NOMO-1 treated with dmso at 0.1 percent for 144 hours (cell line): ENCODE data around the gene ZNFX1.
"Not testable (repeated sequence)": the region's sequence is repeated elsewhere in the genome, so short reads cannot be mapped to it uniquely, and the experiment has no call there.

ENCODE experiments used
- DNase-seq: peaks from one replicate; lab custom pipeline; 2025; ENCODE audit not compliant: unreplicated experiment; lab: John Stamatoyannopoulos, UW

Gene ZNFX1

GRCh38 chr20:49252556-49253350, 25.1 kb downstream of the ZNFX1 start:
- DNase-seq = no peak

- DNase-seq = no peak
Observed at GRCh38 chr20:49248879-49249665, 28.8 kb downstream of the ZNFX1 start.

DNA sequence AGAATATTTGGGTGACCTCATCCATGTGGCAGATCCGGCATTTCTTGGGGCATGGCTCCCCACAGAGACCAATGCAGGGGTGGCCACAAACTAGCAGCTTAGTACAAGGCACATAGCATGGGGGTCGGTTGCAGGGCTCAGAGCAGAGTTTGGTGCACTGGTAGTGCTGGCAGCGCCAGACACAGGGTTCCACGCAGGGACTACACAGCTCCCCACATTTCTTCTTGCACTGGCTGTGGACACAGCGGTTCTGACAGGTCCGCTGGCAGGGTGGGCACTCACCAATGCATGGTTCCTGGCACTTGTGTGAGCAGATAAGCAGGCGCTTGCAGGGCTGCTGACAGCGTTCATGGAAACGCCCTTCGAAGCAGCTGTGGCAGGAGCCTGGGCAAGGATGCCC, 29.6 kb downstream of the ZNFX1 start:
- DNase-seq = no peak

GRCh38 chr20:49247792-49248191, 30.1 kb downstream of the ZNFX1 start:
- no peak for DNase-seq

GRCh38 chr20:49247169-49247723, 30.6 kb downstream of the ZNFX1 start:
- DNase-seq = no peak

DNA sequence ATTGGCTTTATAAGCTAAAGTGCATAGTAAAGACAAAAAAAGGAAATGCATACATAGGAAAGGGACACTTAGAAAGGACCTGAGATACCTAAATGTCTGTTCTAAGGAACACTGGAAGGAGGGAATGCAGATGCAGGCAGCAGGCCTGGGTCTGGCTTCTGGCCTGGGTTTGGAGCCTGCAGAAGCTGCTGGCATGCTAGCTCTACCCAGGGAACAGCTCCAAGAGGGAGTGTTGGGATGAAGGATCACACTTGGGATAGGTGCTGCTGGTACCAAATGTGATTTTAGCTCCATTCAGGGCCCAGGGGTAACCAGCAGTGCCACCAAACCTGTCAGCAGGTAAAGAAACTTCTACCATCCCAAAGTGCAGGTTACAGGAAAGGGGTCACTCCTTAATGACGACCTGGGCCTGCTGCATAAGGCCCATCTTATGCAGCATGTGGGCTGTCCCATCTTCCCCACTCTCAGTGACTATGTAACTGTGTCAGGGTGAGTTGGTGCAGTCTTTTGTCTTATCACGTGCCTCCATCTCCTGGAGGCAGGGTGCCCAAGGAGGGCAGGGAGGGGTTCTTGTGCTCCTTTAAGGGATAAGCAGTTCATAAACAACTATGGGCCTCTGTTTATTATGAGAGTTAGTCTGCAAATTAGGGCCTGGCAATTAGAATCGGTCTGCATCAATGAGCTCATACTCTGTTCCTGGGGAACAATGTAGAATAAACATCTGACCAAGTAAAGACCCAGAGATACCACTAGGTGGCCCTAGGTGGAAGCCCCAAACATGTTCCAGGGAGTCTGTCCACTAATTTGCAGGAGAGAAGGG, 31.7 kb downstream of the ZNFX1 start:
- no peak for DNase-seq

- DNase-seq = no peak
Observed at GRCh38 chr20:49237531-49237930, 40.3 kb downstream of the ZNFX1 start.

DNA sequence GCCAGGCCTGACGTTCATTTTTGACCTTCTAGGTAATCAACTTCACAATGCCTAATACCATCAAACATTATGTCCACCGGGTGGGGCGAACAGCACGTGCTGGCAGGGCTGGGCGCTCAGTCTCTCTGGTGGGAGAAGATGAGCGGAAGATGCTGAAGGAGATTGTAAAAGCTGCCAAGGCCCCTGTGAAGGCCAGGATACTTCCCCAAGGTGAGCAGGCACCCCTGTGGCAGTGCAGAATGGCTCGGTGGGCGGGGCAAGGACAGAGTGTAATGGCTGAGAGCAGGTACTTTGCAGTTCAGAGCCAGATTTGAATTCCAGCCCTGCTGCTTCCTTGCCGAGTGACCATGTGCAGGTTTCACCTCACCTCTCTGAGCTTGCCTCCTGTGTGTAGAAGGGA, 41.6 kb downstream of the ZNFX1 start:
- DNase-seq = no peak

DNA sequence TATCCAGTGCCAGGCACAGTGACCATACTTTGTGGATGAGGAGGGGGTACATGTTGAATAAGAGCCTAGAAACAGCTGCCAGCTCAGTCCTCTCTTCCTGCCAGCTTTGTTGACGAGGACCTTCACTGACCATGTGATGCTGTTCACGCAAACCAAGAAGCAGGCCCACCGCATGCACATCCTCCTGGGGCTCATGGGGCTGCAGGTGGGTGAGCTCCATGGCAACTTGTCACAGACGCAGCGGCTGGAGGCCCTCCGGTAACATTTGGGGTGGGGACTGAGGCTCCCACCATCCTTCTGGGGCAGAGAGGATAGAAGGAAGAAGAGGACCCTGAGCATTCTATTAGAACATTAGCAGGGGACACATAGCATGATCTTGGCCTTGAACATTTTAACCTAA, 43.0 kb downstream of the ZNFX1 start:
- DNase-seq = no peak

DNA sequence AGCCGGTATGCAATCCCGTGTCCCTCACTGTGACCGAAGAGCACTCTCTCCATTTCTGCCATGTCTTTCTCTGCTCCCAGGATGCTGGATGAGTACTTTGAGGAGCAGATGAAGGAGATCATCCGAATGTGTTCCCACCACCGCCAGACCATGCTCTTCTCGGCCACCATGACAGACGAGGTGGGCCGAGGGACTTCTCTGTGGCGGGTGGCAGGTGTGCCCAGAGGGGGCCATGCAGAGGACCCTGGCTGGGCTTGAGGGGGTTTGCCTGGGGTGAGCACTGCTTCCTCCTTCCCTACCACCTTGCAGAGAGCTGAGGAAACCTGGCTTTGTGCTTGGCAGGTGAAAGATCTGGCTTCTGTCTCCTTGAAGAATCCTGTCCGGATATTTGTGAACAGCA, 44.6 kb downstream of the ZNFX1 start:
- DNase-seq = no peak

DNA sequence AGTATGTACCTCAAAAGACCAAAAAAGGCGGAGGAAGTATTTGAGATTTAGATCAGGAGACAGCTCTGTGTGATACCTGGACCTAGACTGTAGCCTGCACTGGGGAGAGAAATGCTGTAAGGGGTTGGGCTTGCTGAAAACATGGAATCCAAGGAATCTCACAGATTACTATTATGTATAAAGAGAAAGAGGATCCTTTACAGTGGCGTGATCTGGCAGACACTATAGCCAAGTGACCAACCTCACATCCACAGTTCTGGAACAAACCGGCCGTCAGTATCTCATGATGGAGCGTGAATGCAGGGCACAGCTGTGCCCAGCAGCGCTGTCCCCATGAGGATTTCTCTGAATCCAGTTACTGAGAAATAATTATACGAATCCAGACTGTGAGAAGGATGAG, 46.4 kb downstream of the ZNFX1 start:
- no peak for DNase-seq

GRCh38 chr20:49230561-49231133, 47.2 kb downstream of the ZNFX1 start:
- DNase-seq = peak; percentile 75

DNA sequence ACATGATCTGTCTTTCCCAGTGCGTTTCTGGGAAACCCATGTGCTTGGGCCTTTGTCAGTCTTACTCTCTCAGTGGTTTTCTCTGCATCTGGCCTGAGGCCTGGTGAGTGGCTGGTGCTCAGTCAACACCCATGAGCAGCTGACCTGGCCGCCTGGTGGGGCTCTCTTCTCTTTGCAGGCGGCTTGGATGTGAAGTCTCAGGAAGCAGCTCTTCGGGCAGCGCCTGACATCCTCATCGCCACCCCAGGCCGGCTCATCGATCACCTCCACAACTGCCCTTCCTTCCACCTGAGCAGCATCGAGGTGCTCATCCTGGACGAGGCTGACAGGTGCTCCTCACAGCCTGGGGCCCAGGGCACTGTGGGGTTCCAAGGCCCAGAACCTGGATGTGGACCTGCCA, 47.8 kb downstream of the ZNFX1 start:
- no peak for DNase-seq

- no peak for DNase-seq
Observed at GRCh38 chr20:49229381-49229780, 48.5 kb downstream of the ZNFX1 start.

- no peak for DNase-seq
Observed at GRCh38 chr20:49228676-49229075, 49.2 kb downstream of the ZNFX1 start.

GRCh38 chr20:49225896-49226295, 52.0 kb downstream of the ZNFX1 start:
- no peak for DNase-seq

DNA sequence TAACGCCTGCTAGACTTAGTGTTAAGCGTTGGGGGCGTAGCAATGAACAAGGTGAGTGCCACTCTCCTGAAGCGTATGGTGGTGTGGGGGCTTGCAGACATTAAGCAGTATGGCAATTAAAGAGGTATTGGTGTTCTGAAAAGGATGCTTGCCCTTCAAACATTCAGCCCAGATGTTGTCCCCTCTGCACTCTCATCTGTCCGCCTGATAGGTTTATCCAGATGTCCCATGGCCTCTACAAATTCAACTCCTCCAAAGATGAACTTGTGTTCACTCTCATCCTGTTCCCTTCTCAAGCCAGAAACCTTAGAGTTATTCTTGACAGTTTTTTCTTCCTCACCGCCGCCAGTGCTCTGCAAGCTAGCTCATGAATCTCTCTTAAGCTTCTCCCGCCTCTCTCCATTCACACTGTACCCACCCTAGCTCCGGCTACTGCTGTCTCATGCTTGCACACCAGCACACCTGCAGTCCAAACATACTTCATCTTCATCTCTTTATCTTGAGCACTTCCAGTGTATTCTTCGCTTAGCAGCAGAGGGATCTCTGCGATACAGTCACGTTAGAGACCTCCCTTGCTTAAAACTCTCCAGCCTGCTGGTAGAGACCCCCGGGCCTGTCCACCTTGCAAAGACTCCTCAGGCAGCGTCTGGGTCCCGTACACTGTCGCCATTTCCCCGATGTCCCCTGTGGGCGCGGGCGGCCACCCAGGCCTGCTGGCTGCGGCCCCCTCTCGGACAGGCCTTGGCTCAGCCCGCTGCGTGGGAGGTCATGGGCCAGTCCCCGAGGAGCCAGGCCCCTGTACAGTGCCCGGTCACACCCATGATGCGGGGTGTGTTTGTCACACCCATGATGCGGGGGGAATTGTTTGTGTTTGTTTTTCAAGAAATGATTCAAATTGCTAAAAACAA, 57.7 kb downstream of the ZNFX1 start:
- DNase-seq = no peak

DNA sequence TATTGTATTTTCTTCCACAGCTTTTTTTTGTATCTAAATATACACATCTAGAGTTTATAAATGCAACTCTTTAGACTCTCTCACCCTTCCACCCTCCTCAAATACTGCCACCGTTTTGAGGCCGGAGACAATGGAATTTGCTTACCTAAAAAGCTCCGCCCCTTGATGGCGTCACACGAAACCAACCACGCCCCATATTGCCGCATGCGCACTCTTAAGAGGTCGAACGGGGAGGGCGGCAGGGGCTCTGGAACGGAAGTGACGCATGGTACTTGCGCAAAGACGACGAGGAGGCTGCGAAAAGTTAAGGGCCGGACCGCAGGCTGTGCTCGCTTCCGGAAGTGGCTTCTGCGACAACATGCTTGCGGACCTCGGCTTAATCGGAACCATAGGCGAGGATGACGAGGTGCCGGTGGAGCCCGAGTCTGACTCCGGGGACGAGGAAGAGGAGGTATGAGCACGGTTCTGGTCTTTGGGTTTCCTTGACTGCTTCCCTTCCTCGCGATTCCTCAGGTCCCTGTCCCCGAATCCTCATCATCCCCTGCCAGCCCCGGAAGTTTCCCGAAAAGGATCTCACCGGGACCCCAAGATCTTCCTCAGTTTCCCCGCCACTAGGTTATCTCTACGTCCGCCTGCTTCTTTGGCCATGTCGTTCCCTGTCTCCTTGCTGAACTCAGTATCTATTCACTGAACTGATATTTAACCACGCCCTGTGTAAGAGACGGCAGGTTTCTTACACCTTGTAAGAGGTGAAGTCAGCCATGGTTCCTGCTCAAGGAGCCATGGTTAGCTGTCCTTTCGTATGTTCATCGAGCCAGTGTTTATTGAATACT, 58.5 kb downstream of the ZNFX1 start, which contains the start of gene DDX27:
Gene DDX27, plus strand, starts transcription at position 326 of the 833 bp plus-strand sequence. Its CDS starts 33 bp downstream, at position 359.
- peak; percentile 98 for DNase-seq

DNA sequence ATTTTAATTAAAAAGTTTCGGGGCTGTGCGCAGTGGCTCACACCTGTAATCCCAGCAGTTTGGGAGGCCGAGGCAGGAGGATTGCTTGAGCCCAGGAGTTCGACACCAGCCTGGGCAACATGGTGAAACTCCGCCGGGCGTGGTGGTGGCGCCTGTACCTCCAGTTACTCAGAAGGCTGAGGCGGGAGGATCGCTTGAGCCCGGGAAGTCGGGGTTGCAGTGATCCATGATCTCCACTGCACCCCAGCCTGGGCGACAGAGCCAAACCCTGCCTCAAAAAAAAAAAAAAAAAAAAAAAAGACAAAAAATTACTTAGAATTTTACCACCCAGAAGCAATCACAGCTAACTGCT, 59.1 kb downstream of the ZNFX1 start:
- DNase-seq = not testable (repeated sequence)
